ENCODE results near the gene COL13A1. TPM values are rescaled to one million over a fixed set of nuclear protein-coding genes. Genes with fewer than 3 reads are reported as not detected.

Gene COL13A1
- total RNA-seq, 1 donor from 2014 or later: 9.2 TPM

- ATAC-seq (no peak), DNase-seq (no peak)
- Histone ChIP-seq H3K9me3 (no peaks in the 10 kb centered on the region), H3K27me3 (ENCODE audit: low read depth) (peaks cover 24% of the 10 kb centered on the region), H3K36me3 (no peaks in the 10 kb centered on the region), H3K27ac (no peak overlapping the region), H3K4me1 (peaks cover 19% of the 10 kb centered on the region), H3K4me3 (no peak overlapping the region)
- TF ChIP-seq CTCF (IDR thresholded peaks at IDR 0.05): no peak
- intact Hi-C loops (cut with DNase I): no loop called here
Measured at GRCh38 chr10:69804775-69805174, 3.1 kb downstream of the COL13A1 start.

DNA sequence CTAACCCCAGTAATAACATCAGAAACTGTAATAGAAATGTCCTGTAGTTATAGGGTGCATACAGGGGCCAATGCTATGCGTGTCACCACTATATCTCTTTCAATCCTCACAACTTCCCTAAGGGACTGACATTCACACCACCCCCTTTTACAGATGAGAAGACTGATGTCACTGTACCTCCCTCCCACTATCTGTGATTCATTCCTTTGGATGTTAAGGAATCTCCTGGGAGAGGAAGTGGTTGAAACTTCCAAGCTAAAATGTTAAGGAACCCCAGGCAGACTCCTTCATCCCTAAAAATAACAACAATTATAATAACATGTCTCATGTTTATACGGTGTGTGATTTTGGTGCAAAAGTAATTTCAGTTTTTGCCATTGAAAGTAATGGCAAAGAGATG, 5.4 kb downstream of the COL13A1 start:
- ATAC-seq: no peak
- peaks cover 10% of the 10 kb centered on the region for H3K4me1 ChIP-seq
- intact Hi-C loops (cut with DNase I): no loop called here

DNA sequence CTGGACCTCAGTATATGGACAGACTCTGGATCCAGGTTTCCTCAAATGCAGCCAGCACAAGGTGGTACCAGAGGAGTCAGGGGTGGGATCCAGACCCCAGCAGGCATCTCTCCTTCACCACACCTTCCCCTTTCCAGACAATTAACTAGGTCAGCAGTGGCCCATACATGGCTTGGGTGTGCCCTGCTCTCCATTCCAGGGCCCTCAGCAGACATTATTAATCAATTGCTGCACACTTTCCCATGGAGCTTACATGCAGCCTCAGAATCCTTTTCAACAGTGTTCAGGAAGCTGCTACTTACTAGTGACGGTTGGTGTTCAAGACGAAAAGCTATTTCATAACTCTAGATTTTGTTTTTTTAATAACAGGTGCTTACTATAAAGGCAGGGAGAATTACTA, 6.0 kb downstream of the COL13A1 start:
- H3K4me3 ChIP-seq: no peak overlapping the region
- no peaks in the 10 kb centered on the region for H3K36me3 ChIP-seq
- peaks cover 4% of the 10 kb centered on the region for H3K4me1 ChIP-seq
- DNase-seq: no peak
- H3K27ac ChIP-seq: no peak overlapping the region
- intact Hi-C loops (cut with DNase I): no loop called here
- peaks cover 14% of the 10 kb centered on the region for H3K27me3 ChIP-seq (ENCODE audit: low read depth)
- H3K9me3 ChIP-seq: no peaks in the 10 kb centered on the region
- ATAC-seq: no peak
- no peak for TF ChIP-seq CTCF (IDR thresholded peaks at IDR 0.05)

More for the DNA sequence above, 5.4 kb downstream of the COL13A1 start:
- Histone ChIP-seq H3K27ac (no peak overlapping the region), H3K27me3 (ENCODE audit: low read depth) (peaks cover 20% of the 10 kb centered on the region), H3K36me3 (no peaks in the 10 kb centered on the region), H3K4me3 (no peak overlapping the region), H3K9me3 (no peaks in the 10 kb centered on the region)
- no peak for TF ChIP-seq CTCF (IDR thresholded peaks at IDR 0.05)
- no peak for DNase-seq

- H3K27me3 ChIP-seq (ENCODE audit: low read depth): no peaks in the 10 kb centered on the region
- ATAC-seq (no peak), DNase-seq (no peak)
- H3K36me3 ChIP-seq: no peaks in the 10 kb centered on the region
- no peak overlapping the region for H3K4me3 ChIP-seq
- intact Hi-C loops (cut with DNase I): no loop called here
- H3K27ac ChIP-seq: no peak overlapping the region
- TF ChIP-seq CTCF (IDR thresholded peaks at IDR 0.05): no peak
- no peaks in the 10 kb centered on the region for H3K9me3 ChIP-seq
- H3K4me1 ChIP-seq: no peaks in the 10 kb centered on the region
Measured at GRCh38 chr10:69809318-69809717, 7.6 kb downstream of the COL13A1 start.

GRCh38 chr10:69810097-69810496, 8.4 kb downstream of the COL13A1 start:
- intact Hi-C loops (cut with DNase I): no loop called here

More at GRCh38 chr10:69810097-69810496, 8.4 kb downstream of the COL13A1 start:
- H3K36me3 ChIP-seq: no peaks in the 10 kb centered on the region
- ATAC-seq (no peak), DNase-seq (no peak)
- H3K9me3 ChIP-seq: no peaks in the 10 kb centered on the region
- no peaks in the 10 kb centered on the region for H3K27me3 ChIP-seq (ENCODE audit: low read depth)
- H3K4me1 ChIP-seq: no peaks in the 10 kb centered on the region
- TF ChIP-seq CTCF (IDR thresholded peaks at IDR 0.05): no peak
- no peak overlapping the region for H3K4me3 ChIP-seq
- no peak overlapping the region for H3K27ac ChIP-seq
